ENCODE results near the gene CSMD2. TPM values are rescaled to one million over a fixed set of nuclear protein-coding genes. Genes with fewer than 3 reads are reported as not detected.

The CSMD2 gene
- total and polyA plus RNA-seq, 2 of the 8 experiments (the other 6 are each of a cell fraction or from before 2014, with no cell fraction given) = 7.0 to 14.7 TPM

- no peak for TF ChIP-seq CHD7 (IDR thresholded peaks at IDR 0.05; ENCODE audit: insufficient replicate concordance, low read length)
- TF ChIP-seq PHF8 (conservative IDR thresholded peaks at IDR 0.05; ENCODE audit: low read depth, low read length) = no peak
- no peak for TF ChIP-seq ATF3 (IDR thresholded peaks at IDR 0.05; ENCODE audit: insufficient read depth, low read depth, low read length)
- no peak for TF ChIP-seq KDM4A (IDR thresholded peaks at IDR 0.05; ENCODE audit: low read depth, low read length, severe bottlenecking)
- no peak for TF ChIP-seq CREB1 (IDR thresholded peaks at IDR 0.05)
- TF ChIP-seq TCF12 (IDR thresholded peaks at IDR 0.05; ENCODE audit: low read depth, low read length) = no peak
- no peak for TF ChIP-seq KDM1A (IDR thresholded peaks at IDR 0.05; ENCODE audit: borderline replicate concordance, low read length)
- TF ChIP-seq TAF7 (optimal IDR thresholded peaks at IDR 0.05; ENCODE audit: borderline replicate concordance, low read depth, low read length) = no peak
- no peak for TF ChIP-seq MAFK (IDR thresholded peaks at IDR 0.05; ENCODE audit: low read depth, low read length)
Measured at GRCh38 chr1:33841494-33841893, 323.5 kb downstream of the CSMD2 start (continued).
